Smooth muscle cell (in vitro differentiated cells): Measurements from ENCODE around the gene C10orf143. TPM values are rescaled to one million over a fixed set of nuclear protein-coding genes. Genes with fewer than 3 reads are reported as not detected.

ENCODE experiments used
- DNase-seq: peaks from one replicate; lab custom pipeline; 2025; ENCODE audit not compliant: unreplicated experiment; lab: John Stamatoyannopoulos, UW
- H2AFZ ChIP-seq: fragments of 200-600 bp; sonication (generic); 2 replicates; pipeline ENCODE4 v1.6.0; 2016; ENCODE audit warnings: antibody characterized with exemption, low read depth, mild to moderate bottlenecking
- H3F3A ChIP-seq: fragments of 200-600 bp; sonication (generic); 2 replicates; pipeline ENCODE4 v1.6.0; 2017; ENCODE audit warnings: antibody characterized with exemption, low read depth
- H3K27ac ChIP-seq: fragments of 200-600 bp; sonication (generic); 2 replicates; pipeline ENCODE4 v1.5.1; 2016; ENCODE audit warnings: low read depth, mild to moderate bottlenecking
- H3K27me3 ChIP-seq: fragments of 200-600 bp; sonication (generic); 2 replicates; pipeline ENCODE4 v1.6.1; 2016; ENCODE audit warnings: low read depth, mild to moderate bottlenecking
- H3K36me3 ChIP-seq: fragments of 200-600 bp; sonication (generic); 2 replicates; pipeline ENCODE4 v1.5.1; 2016; ENCODE audit warnings: low read depth
- H3K4me1 ChIP-seq: fragments of 200-600 bp; sonication (generic); 2 replicates; pipeline ENCODE4 v1.5.1; 2016; ENCODE audit warnings: low read depth
- H3K4me2 ChIP-seq: fragments of 200-600 bp; sonication (generic); 2 replicates; pipeline ENCODE4 v1.6.0; 2016; ENCODE audit warnings: mild to moderate bottlenecking
- H3K4me3 ChIP-seq: fragments of 200-600 bp; sonication (generic); 2 replicates; pipeline ENCODE4 v1.5.1; 2016; ENCODE audit warnings: mild to moderate bottlenecking
- H3K79me2 ChIP-seq: fragments of 200-600 bp; sonication (generic); 2 replicates; pipeline ENCODE4 v1.6.0; 2016; ENCODE audit warnings: low read depth, mild to moderate bottlenecking
- H3K9ac ChIP-seq: fragments of 200-600 bp; sonication (generic); 2 replicates; pipeline ENCODE4 v1.6.0; 2016; ENCODE audit warnings: low read depth
- H3K9me3 ChIP-seq: fragments of 200-600 bp; sonication (generic); replicated peaks from 2 replicates; pipeline ENCODE4 v1.5.1; 2016; ENCODE audit warnings: low read depth
- H4K20me1 ChIP-seq: fragments of 200-600 bp; sonication (generic); 2 replicates; pipeline ENCODE4 v1.6.0; 2016; ENCODE audit warnings: low read depth
- WGBS: methylation state at CpG from one replicate; pipeline ENCODE4 v1.1.7; 2016; ENCODE audit warnings: low lambda C conversion rate; 5-methylcytosine and 5-hydroxymethylcytosine counted together
- polyA plus RNA-seq: library from polyadenylated mRNA; unstranded; fragments of >200 nt; fragmentation: Nextera tagmentation; extraction: Ambion mirVana; gene quantifications from 2 replicates; pipeline ENCODE4 v1.2.1, GENCODE V29; 2016
- total RNA-seq: library from RNA; depleted of rRNA; stranded (reverse); fragments of >200 nt; gene quantifications from 2 replicates; pipeline ENCODE4 v1.2.3, GENCODE V29; 2014
- TF ChIP-seq, protein P1 (sequence below): fragments of 200-600 bp; sonication (generic); IDR thresholded peaks from 2 replicates; pipeline ENCODE4 v1.5.1; 2017; ENCODE audit warnings: borderline replicate concordance, mild to moderate bottlenecking, antibody characterized with exemption; ENCODE audit not compliant: insufficient read depth, poor library complexity, severe bottlenecking

Gene C10orf143
- total and polyA plus RNA-seq, 2 experiments from 2014 or later = 2.0 TPM; not detected in 1

GRCh38 chr10:130141878-130142277, 31.2 kb upstream of the C10orf143 start:
- no peak overlapping the region for H2AFZ ChIP-seq
- WGBS = 52% methylated on average over 2 of the region's 2 CpGs
- TF ChIP-seq, protein P1, sequence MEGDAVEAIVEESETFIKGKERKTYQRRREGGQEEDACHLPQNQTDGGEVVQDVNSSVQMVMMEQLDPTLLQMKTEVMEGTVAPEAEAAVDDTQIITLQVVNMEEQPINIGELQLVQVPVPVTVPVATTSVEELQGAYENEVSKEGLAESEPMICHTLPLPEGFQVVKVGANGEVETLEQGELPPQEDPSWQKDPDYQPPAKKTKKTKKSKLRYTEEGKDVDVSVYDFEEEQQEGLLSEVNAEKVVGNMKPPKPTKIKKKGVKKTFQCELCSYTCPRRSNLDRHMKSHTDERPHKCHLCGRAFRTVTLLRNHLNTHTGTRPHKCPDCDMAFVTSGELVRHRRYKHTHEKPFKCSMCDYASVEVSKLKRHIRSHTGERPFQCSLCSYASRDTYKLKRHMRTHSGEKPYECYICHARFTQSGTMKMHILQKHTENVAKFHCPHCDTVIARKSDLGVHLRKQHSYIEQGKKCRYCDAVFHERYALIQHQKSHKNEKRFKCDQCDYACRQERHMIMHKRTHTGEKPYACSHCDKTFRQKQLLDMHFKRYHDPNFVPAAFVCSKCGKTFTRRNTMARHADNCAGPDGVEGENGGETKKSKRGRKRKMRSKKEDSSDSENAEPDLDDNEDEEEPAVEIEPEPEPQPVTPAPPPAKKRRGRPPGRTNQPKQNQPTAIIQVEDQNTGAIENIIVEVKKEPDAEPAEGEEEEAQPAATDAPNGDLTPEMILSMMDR = no peak
- DNase-seq = no peak
- H3K4me1 ChIP-seq = peaks cover 13% of the 10 kb centered on the region
- H4K20me1 ChIP-seq = peaks cover 99% of the 10 kb centered on the region
- H3K27ac ChIP-seq = peak overlapping the region; percentile 35
- peak overlapping the region; percentile 22 for H3K9ac ChIP-seq
- no peaks in the 10 kb centered on the region for H3K9me3 ChIP-seq
- H3F3A ChIP-seq = no peaks in the 10 kb centered on the region
- no peaks in the 10 kb centered on the region for H3K27me3 ChIP-seq
- H3K79me2 ChIP-seq = peaks cover 99% of the 10 kb centered on the region
- no peak overlapping the region for H3K4me3 ChIP-seq
- no peak overlapping the region for H3K4me2 ChIP-seq
- peaks cover 10% of the 10 kb centered on the region for H3K36me3 ChIP-seq

DNA sequence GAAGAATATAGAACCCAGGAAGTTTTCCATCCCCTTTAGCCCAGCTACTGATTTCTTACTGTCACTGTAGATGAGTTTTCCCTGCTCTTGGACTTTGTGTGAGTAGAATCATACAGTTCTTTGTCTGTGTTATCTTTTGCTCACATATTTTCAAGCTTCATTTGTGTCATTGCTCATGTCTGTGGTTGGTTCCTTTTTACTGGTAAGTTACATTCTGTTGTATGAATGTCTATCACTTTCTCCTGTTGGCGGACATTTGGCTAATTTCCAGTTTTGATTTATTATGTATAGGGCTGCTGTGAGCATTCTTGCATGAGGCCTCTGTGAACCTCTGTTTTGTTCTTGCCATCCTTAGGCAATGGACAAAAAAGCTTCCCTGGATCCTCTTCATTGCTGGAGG, 30.8 kb upstream of the C10orf143 start:
- TF ChIP-seq, protein P1 = no peak
- H3K79me2 ChIP-seq = peaks cover 99% of the 10 kb centered on the region
- H3K4me2 ChIP-seq = peak overlapping the region; percentile 8
- peaks cover 13% of the 10 kb centered on the region for H3K4me1 ChIP-seq
- H3K9me3 ChIP-seq = no peaks in the 10 kb centered on the region
- no peaks in the 10 kb centered on the region for H3F3A ChIP-seq
- no peak for DNase-seq
- 86% methylated on average over 1 of the region's 1 CpG for WGBS
- no peaks in the 10 kb centered on the region for H3K27me3 ChIP-seq
- peak overlapping the region; percentile 35 for H3K27ac ChIP-seq
- H4K20me1 ChIP-seq = peaks cover 96% of the 10 kb centered on the region
- no peak overlapping the region for H3K4me3 ChIP-seq
- peaks cover 6% of the 10 kb centered on the region for H3K36me3 ChIP-seq
- peak overlapping the region; percentile 22 for H3K9ac ChIP-seq
- H2AFZ ChIP-seq = no peak overlapping the region

DNA sequence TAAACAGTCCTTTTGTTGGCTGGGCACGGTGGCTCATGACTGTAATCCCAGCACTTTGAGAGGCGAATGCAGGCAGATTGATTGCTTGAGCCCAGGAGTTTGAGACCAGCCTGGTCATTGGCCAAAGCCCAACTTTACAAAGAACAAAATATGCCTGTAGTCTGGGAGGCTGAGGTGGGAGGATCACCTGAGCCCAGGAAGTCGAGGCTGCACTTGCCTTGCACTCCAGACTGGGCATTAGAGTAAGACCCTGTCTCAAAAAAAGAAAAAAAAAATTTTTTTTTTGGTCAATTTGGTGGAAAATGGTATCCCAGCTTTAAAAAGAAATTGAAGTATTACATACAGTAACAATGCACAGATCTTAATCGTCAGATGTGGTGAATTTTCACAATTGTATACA, 30.4 kb upstream of the C10orf143 start:
- 92% methylated on average over 4 of the region's 4 CpGs for WGBS
- no peak for DNase-seq
- H3F3A ChIP-seq = no peaks in the 10 kb centered on the region
- no peak overlapping the region for H3K9ac ChIP-seq
- H3K4me3 ChIP-seq = no peak overlapping the region
- H3K27ac ChIP-seq = peak overlapping the region; percentile 35
- peak overlapping the region; percentile 8 for H3K4me2 ChIP-seq
- no peaks in the 10 kb centered on the region for H3K27me3 ChIP-seq
- H4K20me1 ChIP-seq = peaks cover 92% of the 10 kb centered on the region
- TF ChIP-seq, protein P1 = no peak
- no peaks in the 10 kb centered on the region for H3K9me3 ChIP-seq
- H3K79me2 ChIP-seq = peaks cover 98% of the 10 kb centered on the region
- H3K4me1 ChIP-seq = peaks cover 13% of the 10 kb centered on the region
- peaks cover 4% of the 10 kb centered on the region for H3K36me3 ChIP-seq
- no peak overlapping the region for H2AFZ ChIP-seq

DNA sequence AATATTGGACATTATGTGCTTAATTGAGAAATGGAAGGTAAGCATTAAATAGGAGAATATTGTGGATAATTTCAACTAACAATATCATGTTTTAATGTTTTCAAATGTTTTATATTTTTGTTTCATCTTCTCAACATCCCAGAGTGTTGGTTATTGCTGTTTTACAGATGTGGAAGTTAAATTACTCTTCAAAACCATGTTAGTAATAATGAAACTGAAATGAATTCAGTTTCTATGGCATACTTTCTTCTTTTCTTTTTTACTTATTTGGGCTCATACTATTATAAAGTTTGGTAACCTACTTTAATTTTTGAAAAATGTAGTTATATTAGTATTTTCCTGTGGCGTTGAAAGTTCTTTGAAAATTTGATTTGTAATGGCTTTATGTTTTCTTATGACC, 29.8 kb upstream of the C10orf143 start:
- no peak overlapping the region for H3K9ac ChIP-seq
- no peaks in the 10 kb centered on the region for H3K9me3 ChIP-seq
- H3K27me3 ChIP-seq = no peaks in the 10 kb centered on the region
- no peak overlapping the region for H3K4me3 ChIP-seq
- peaks cover 86% of the 10 kb centered on the region for H4K20me1 ChIP-seq
- peak overlapping the region; percentile 8 for H3K4me2 ChIP-seq
- peaks cover 13% of the 10 kb centered on the region for H3K4me1 ChIP-seq
- peak overlapping the region; percentile 5 for H3K27ac ChIP-seq
- 94% methylated on average over 1 of the region's 1 CpG for WGBS
- no peaks in the 10 kb centered on the region for H3K36me3 ChIP-seq
- no peaks in the 10 kb centered on the region for H3F3A ChIP-seq
- no peak overlapping the region for H2AFZ ChIP-seq
- peaks cover 92% of the 10 kb centered on the region for H3K79me2 ChIP-seq
- no peak for DNase-seq
- TF ChIP-seq, protein P1 = no peak
